ENCODE results near the gene PLCH1.

DNA sequence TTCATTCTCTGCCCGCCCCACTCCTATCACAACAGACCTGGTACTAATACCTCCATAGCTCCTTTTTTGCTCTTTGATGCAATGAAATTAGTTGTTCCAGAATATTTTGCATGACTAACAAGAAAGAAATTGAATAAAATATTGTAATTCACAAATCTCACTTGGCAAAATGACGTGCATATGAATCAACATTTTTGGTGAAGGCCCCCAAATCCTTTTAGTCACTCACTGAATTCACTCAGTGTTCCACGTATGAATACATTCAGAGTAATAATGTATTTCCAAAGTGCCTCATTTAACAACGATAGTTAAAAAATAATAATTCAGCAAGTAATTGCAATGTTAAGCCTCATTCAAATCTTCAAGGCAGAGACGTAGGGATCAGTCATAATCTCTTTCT lies 302.8 kb downstream of the PLCH1 start:
- TF ChIP-seq, protein P1, sequence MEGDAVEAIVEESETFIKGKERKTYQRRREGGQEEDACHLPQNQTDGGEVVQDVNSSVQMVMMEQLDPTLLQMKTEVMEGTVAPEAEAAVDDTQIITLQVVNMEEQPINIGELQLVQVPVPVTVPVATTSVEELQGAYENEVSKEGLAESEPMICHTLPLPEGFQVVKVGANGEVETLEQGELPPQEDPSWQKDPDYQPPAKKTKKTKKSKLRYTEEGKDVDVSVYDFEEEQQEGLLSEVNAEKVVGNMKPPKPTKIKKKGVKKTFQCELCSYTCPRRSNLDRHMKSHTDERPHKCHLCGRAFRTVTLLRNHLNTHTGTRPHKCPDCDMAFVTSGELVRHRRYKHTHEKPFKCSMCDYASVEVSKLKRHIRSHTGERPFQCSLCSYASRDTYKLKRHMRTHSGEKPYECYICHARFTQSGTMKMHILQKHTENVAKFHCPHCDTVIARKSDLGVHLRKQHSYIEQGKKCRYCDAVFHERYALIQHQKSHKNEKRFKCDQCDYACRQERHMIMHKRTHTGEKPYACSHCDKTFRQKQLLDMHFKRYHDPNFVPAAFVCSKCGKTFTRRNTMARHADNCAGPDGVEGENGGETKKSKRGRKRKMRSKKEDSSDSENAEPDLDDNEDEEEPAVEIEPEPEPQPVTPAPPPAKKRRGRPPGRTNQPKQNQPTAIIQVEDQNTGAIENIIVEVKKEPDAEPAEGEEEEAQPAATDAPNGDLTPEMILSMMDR (conservative IDR thresholded peaks at IDR 0.05 in 1 of 2, IDR thresholded peaks at IDR 0.05 in 1 of 2; ENCODE audit: low read depth in 1 of 2, low read length in 2 of 2), result no peak
- TF ChIP-seq EZH2 (IDR thresholded peaks at IDR 0.05; ENCODE audit: low read length, missing control alignments), result no peak
